GM23248 (cell line): ENCODE data around the gene EGF.

Source experiments
- EZH2 ChIP-seq: fragments of 200-600 bp; sonication (generic); IDR thresholded peaks from 2 replicates; pipeline ENCODE4 v1.6.1; 2018; ENCODE audit warnings: antibody characterized with exemption, mild to moderate bottlenecking; ENCODE audit not compliant: insufficient read depth, poor library complexity, severe bottlenecking
- EZH2phosphoT487 ChIP-seq: fragments of 200-600 bp; sonication (generic); IDR thresholded peaks from 2 replicates; pipeline ENCODE4 v1.6.1; 2018; ENCODE audit warnings: antibody characterized with exemption, moderate library complexity, mild to moderate bottlenecking, low read depth; ENCODE audit not compliant: insufficient read depth

- TF ChIP-seq EZH2phosphoT487 = no peak
- no peak for TF ChIP-seq EZH2
Measured at GRCh38 chr4:110002326-110002725, 89.6 kb downstream of the EGF start.
